Measurements from ENCODE around the gene MAP4.
"Not testable (repeated sequence)": the region's sequence is repeated elsewhere in the genome, so short reads cannot be mapped to it uniquely, and the experiment has no call there.

The MAP4 gene, protein sequence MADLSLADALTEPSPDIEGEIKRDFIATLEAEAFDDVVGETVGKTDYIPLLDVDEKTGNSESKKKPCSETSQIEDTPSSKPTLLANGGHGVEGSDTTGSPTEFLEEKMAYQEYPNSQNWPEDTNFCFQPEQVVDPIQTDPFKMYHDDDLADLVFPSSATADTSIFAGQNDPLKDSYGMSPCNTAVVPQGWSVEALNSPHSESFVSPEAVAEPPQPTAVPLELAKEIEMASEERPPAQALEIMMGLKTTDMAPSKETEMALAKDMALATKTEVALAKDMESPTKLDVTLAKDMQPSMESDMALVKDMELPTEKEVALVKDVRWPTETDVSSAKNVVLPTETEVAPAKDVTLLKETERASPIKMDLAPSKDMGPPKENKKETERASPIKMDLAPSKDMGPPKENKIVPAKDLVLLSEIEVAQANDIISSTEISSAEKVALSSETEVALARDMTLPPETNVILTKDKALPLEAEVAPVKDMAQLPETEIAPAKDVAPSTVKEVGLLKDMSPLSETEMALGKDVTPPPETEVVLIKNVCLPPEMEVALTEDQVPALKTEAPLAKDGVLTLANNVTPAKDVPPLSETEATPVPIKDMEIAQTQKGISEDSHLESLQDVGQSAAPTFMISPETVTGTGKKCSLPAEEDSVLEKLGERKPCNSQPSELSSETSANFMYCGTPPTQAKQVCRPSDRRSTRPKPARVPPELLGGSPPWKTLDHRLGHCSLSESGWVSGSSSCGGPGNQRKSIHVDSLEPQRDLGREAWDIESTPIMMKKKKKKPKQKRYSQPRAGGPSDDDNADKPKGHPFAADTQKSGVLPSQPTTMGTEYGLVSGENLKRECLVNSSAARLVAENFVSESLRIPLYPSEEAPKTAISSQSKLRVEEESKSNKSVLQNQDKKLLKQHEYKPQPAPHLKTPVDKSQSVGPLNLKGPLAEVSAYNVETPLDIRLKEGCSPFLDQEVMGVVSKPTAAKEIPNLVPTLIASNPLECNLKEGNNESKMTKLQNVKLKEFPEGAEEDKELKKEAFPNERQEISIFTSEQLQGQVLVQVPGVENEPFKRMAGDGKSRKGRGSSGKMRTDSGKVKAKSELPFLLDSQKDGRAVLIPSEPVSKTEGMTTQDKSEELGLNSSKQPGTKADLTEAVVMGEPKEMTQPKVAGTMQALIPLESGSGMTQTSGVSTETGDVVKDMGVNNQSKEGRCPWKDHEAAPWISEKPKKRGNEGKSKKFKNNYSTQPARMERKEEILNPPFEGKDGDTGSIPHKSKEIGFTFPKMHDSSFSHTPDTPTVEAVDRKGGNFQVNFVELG (N-terminal part only)

DNA sequence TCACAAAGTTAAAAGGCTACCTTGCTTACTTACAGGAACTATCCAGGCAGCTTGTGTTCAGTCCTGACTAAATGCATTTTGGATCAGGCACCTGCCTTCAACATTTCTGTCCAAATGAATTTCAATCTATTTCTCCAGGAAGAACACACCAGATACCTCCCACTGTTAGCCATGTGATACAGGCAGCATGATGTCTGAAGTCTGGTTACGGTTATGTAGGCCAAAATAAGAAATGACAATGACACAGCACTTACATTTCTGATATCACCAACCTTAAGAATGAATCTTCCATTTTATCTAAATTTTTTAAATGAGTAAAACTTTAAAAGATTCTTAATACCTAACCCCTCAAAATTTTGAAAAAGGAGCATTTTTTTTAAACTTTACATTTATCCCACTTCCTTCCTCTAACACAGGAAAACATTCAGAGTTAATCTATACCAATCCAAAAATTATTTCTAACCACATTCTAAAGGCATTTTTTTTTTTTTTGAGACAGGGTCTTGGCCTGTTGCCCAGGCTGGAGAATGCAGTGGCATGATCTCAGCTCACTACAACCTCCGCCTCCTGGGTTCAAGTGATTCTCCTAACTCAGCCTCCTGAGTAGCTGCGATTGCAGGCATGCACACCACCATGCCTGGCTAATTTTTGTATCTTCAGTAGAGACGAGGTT lies at the start of gene MAP4:
MAP4 (minus strand) TSS at position 116 of the 673 bp plus-strand sequence. CDS start 17,556 bp downstream, outside the sequence.
- in situ Hi-C loops (cut with MboI; ENCODE audit: low pct_unique_long_range_greater_than_20kb, low sequenced_read_pairs, unreplicated experiment): no loop called here
- DNase-seq (ENCODE audit: low spot score): no peak
- TF ChIP-seq CTCF (IDR thresholded peaks at IDR 0.05; ENCODE audit: extremely low read depth, insufficient read depth, missing control alignments): no peak

GRCh38 chr3:48065035-48065434 lies 48.8 kb upstream of the MAP4 start:
- in situ Hi-C loops (cut with MboI; ENCODE audit: low pct_unique_long_range_greater_than_20kb, low sequenced_read_pairs, unreplicated experiment): no loop called here
- no peak for DNase-seq (ENCODE audit: low spot score)
- TF ChIP-seq CTCF (IDR thresholded peaks at IDR 0.05; ENCODE audit: extremely low read depth, insufficient read depth, missing control alignments): no peak

DNA sequence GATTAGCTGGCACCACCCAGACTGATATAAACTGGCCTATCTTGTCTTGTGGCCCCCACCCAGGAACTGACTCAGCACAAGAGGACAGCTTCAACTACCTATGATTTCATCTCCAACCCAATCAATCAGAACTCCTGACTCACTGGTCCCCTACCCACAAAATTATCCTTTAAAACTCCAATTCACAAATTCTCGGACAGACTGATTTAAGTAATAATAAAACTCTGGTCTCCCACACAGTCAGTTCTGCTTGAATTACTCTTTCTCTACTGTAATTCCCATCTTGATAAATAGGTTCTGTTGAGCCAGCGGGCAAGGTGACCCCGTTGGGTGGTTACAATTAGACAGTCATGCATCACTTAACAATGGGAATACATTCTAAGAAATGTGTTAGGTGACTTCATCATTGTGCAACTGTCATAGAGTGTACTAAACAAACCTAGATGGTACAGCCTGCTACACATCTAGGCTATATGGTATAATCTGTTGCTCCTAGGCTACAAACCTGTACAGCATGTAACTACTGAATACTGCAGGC lies 48.1 kb upstream of the MAP4 start:
- TF ChIP-seq CTCF (IDR thresholded peaks at IDR 0.05; ENCODE audit: extremely low read depth, insufficient read depth, missing control alignments): no peak
- no peak for DNase-seq (ENCODE audit: low spot score)
- in situ Hi-C loops (cut with MboI; ENCODE audit: low pct_unique_long_range_greater_than_20kb, low sequenced_read_pairs, unreplicated experiment): no loop called here

DNA sequence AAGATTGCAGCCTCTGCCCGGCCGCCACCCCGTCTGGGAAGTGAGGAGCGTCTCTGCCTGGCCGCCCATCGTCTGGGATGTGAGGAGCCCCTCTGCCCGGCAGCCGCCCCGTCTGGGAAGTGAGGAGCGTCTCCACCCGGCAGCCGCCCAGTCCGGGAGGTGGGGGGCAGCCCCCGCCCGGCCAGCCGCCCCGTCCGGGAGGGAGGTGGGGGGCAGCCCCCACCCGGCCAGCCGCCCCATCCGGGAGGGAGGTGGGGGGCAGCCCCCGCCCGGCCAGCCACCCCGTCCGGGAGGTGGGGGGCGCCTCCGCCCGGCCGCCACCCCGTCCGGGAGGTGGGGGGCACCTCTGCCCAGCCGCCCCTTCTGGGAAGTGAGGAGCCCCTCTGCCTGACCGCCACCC lies 45.4 kb upstream of the MAP4 start:
- DNase-seq (ENCODE audit: low spot score); in situ Hi-C loops (cut with MboI; ENCODE audit: low pct_unique_long_range_greater_than_20kb, low sequenced_read_pairs, unreplicated experiment): not testable (repeated sequence)

- in situ Hi-C loops (cut with MboI; ENCODE audit: low pct_unique_long_range_greater_than_20kb, low sequenced_read_pairs, unreplicated experiment): no loop called here
- TF ChIP-seq CTCF (IDR thresholded peaks at IDR 0.05; ENCODE audit: extremely low read depth, insufficient read depth, missing control alignments): no peak
- DNase-seq (ENCODE audit: low spot score): no peak
These were observed 41.9 kb upstream of the MAP4 start for GRCh38 chr3:48058091-48058490.

- TF ChIP-seq CTCF (IDR thresholded peaks at IDR 0.05; ENCODE audit: extremely low read depth, insufficient read depth, missing control alignments): no peak
- in situ Hi-C loops (cut with MboI; ENCODE audit: low pct_unique_long_range_greater_than_20kb, low sequenced_read_pairs, unreplicated experiment): no loop called here
- no peak for DNase-seq (ENCODE audit: low spot score)
These were observed 41.3 kb upstream of the MAP4 start for GRCh38 chr3:48057521-48057920.
